HCT116 (cell line): ENCODE results near the gene FAM110C. TPM values are rescaled to one million over a fixed set of nuclear protein-coding genes. Genes with fewer than 3 reads are reported as not detected.
A peak's percentile ranks its signal among the peaks of the same experiment; 100 is the strongest.

Experiments
- ATAC-seq: fragments of 200-7000 bp; cut with Tn5 transposase; 2 replicates; pipeline ENCODE4 v1.9.1; 2020; ENCODE audit warnings: mild to moderate bottlenecking, moderate library complexity
- BruUV-seq: library from RNA; stranded (reverse); fragments of 400-500 nt; replicated peaks from 2 replicates; lab custom pipeline; 2021; lab: Mats Ljungman, UMichigan
- CTCF ChIA-PET: fragments of 300-600 bp; sonication (Branson Sonifier 250); formaldehyde crosslinking; loops from one replicate; lab custom pipeline; 2021; ENCODE audit warnings: antibody characterized with exemption; lab: Charles Lee
- POLR2A ChIA-PET: fragments of 300-600, 350-600 bp; sonication (Branson Sonifier 250); formaldehyde crosslinking; loops from one replicate; lab custom pipeline; 2021; ENCODE audit warnings: antibody characterized with exemption; lab: Charles Lee
- RAD21 ChIA-PET, 2 experiments: fragments of 300-600 bp; sonication (Branson Sonifier 250); formaldehyde crosslinking; loops; one replicate each; lab custom pipeline; 2023; ENCODE audit warnings: low total read pairs in 2 of 2; ENCODE audit not compliant: uncharacterized antibody in 2 of 2, unreplicated experiment in 2 of 2, low non-redundant PET in 1 of 2; lab: Charles Lee
- DNase-seq: peaks from one replicate; pipeline ENCODE4 v3.0.0-alpha.2; 2010; ENCODE audit warnings: low read depth, low spot score
- H2AFZ ChIP-seq: fragments of 200-600 bp; shearing (Covaris generic), sonication (generic); 2 replicates; pipeline ENCODE4 v1.6.1; 2017; ENCODE audit warnings: low read depth, mixed run types, mixed read lengths, antibody characterized with exemption, low read length; ENCODE audit not compliant: poor library complexity, severe bottlenecking
- H3K27ac ChIP-seq: 2 replicates; pipeline ENCODE4 v1.5.1; 2012; ENCODE audit warnings: low read depth, low read length
- H3K27me3 ChIP-seq: fragments of 200-600 bp; sonication (generic); 2 replicates; pipeline ENCODE4 v1.6.1; 2016; ENCODE audit warnings: mixed run types, low read length, mixed read lengths; ENCODE audit not compliant: insufficient read depth
- H3K36me3 ChIP-seq, 2 experiments: fragments of 200-500 bp in 1 of 2; fragments of 200-600 bp in 1 of 2; sonication (Bioruptor generic) in 1 of 2; sonication (generic) in 1 of 2; 2 replicates each; pipeline versions ENCODE4 v1.5.1 to v1.6.1; 2014 to 2016; ENCODE audit warnings: low read length in 2 of 2, inconsistent platforms in 1 of 2, mixed read lengths in 1 of 2, mixed run types in 1 of 2; ENCODE audit not compliant: insufficient read depth in 2 of 2, control insufficient read depth in 1 of 2
- H3K4me1 ChIP-seq, 2 experiments: fragments of 200-600 bp in 1 of 2; sonication (generic) in 1 of 2; 2 replicates each; pipeline versions ENCODE4 v1.5.1 to v1.6.1; 2012 to 2017; ENCODE audit warnings: low read length in 2 of 2, inconsistent platforms in 1 of 2, mild to moderate bottlenecking in 1 of 2, mixed read lengths in 1 of 2, mixed run types in 1 of 2, moderate library complexity in 1 of 2; ENCODE audit not compliant: insufficient read depth in 2 of 2, control insufficient read depth in 1 of 2
- H3K4me2 ChIP-seq: fragments of 200-600 bp; sonication (generic); 2 replicates; pipeline ENCODE4 v1.6.1; 2017; ENCODE audit warnings: mixed run types, low read length, mixed read lengths
- H3K4me3 ChIP-seq, 2 experiments: fragments of 200-600 bp in 1 of 2; sonication (generic) in 1 of 2; replicated peaks in 1 of 2; 2 replicates each; pipeline ENCODE4 v1.5.1; 2011 to 2016; ENCODE audit warnings: low read length in 2 of 2, control low read depth in 1 of 2, low read depth in 1 of 2, mild to moderate bottlenecking in 1 of 2, mixed read lengths in 1 of 2, mixed run types in 1 of 2
- H3K79me2 ChIP-seq: fragments of 200-600 bp; sonication (generic); 2 replicates; pipeline ENCODE4 v1.6.1; 2017; ENCODE audit warnings: mild to moderate bottlenecking, mixed run types, low read length, moderate library complexity, mixed read lengths; ENCODE audit not compliant: insufficient read depth
- H3K9ac ChIP-seq: fragments of 200-600 bp; sonication (generic); 2 replicates; pipeline ENCODE4 v1.6.1; 2016; ENCODE audit warnings: low read length, mixed read lengths
- H3K9me2 ChIP-seq: fragments of 200-600 bp; sonication (generic), shearing (Covaris generic); 2 replicates; pipeline ENCODE4 v1.6.1; 2017; ENCODE audit warnings: mixed run types, mild to moderate bottlenecking, moderate library complexity; ENCODE audit not compliant: insufficient read depth
- H3K9me3 ChIP-seq, 2 experiments: fragments of 200-500 bp in 1 of 2; fragments of 200-600 bp in 1 of 2; sonication (Bioruptor generic) in 1 of 2; sonication (generic) in 1 of 2; 2 replicates each; pipeline ENCODE4 v1.6.1; 2014 to 2017; ENCODE audit warnings: low read length in 2 of 2, mixed read lengths in 2 of 2, inconsistent platforms in 1 of 2, low read depth in 1 of 2, mild to moderate bottlenecking in 1 of 2, mixed run types in 1 of 2, moderate library complexity in 1 of 2; ENCODE audit not compliant: control insufficient read depth in 1 of 2, insufficient read depth in 1 of 2
- H4K20me1 ChIP-seq: fragments of 200-600 bp; sonication (generic), shearing (Covaris generic); 2 replicates; pipeline ENCODE4 v1.6.1; 2017; ENCODE audit warnings: mixed run types, mild to moderate bottlenecking, moderate library complexity; ENCODE audit not compliant: insufficient read depth
- CBX3 ChIP-seq: IDR thresholded peaks from 2 replicates; pipeline ENCODE4 v1.6.1; 2012; ENCODE audit warnings: low read depth
- CEBPB ChIP-seq: IDR thresholded peaks from 2 replicates; pipeline ENCODE4 v1.6.1; 2012; ENCODE audit warnings: low read depth
- EGR1 ChIP-seq: IDR thresholded peaks from 2 replicates; pipeline ENCODE4 v1.6.1; 2012; ENCODE audit warnings: low read depth
- ELF1 ChIP-seq: IDR thresholded peaks from 2 replicates; pipeline ENCODE4 v1.6.1; 2012; ENCODE audit warnings: low read depth, borderline replicate concordance
- EZH2 ChIP-seq: fragments of 200-600 bp; sonication (generic); IDR thresholded peaks from 2 replicates; pipeline ENCODE4 v1.6.1; 2017; ENCODE audit warnings: antibody characterized with exemption, mixed run types
- FOSL1 ChIP-seq: IDR thresholded peaks from 2 replicates; pipeline ENCODE4 v1.6.1; 2012; ENCODE audit warnings: low read depth
- JUND ChIP-seq: IDR thresholded peaks from 2 replicates; pipeline ENCODE4 v1.6.1; 2012
- MAX ChIP-seq: IDR thresholded peaks from 2 replicates; pipeline ENCODE4 v1.6.1; 2012
- POLR2AphosphoS5 ChIP-seq: IDR thresholded peaks from 2 replicates; pipeline ENCODE4 v1.6.1; 2011; ENCODE audit warnings: mild to moderate bottlenecking, low read depth, low read length, moderate library complexity
- REST ChIP-seq: IDR thresholded peaks from 2 replicates; pipeline ENCODE4 v1.6.1; 2012; ENCODE audit warnings: low read depth
- SIN3A ChIP-seq: IDR thresholded peaks from 2 replicates; pipeline ENCODE4 v1.6.1; 2012; ENCODE audit warnings: low read depth
- SP1 ChIP-seq: IDR thresholded peaks from 2 replicates; pipeline ENCODE4 v1.6.1; 2012; ENCODE audit warnings: low read depth
- YY1 ChIP-seq: IDR thresholded peaks from 2 replicates; pipeline ENCODE4 v1.6.1; 2011; ENCODE audit warnings: low read length, low read depth, moderate library complexity, mild to moderate bottlenecking; ENCODE audit not compliant: insufficient replicate concordance; ENCODE audit errors: extremely low read depth
- ZBTB33 ChIP-seq: IDR thresholded peaks from 2 replicates; pipeline ENCODE4 v1.6.1; 2011; ENCODE audit warnings: mild to moderate bottlenecking, low read length, moderate library complexity; ENCODE audit not compliant: insufficient replicate concordance; ENCODE audit errors: extremely low read depth
- ZFX ChIP-seq: fragments of 450-650 bp; IDR thresholded peaks from 2 replicates; pipeline ENCODE4 v1.6.1; 2017
- ZNF274 ChIP-seq: fragments of 200-500 bp; sonication (Bioruptor generic); IDR thresholded peaks from 2 replicates; pipeline ENCODE4 v1.6.1; 2014; ENCODE audit warnings: mild to moderate bottlenecking, low read depth, low read length, inconsistent platforms
- intact Hi-C: fragments of 100-400 bp; cut with micrococcal nuclease; formaldehyde crosslinking; loops from 2 replicates; pipeline ENCODE4 v1.10.0; 2022
- total RNA-seq: library from RNA; stranded (reverse); gene quantifications from one replicate; pipeline ENCODE4 v1.2.1, GENCODE V29; 2021; ENCODE audit not compliant: unreplicated experiment

The FAM110C gene
- total RNA-seq, 1 experiment from 2014 or later: 20.3 TPM

- TF ChIP-seq POLR2AphosphoS5 (no peak), ZNF274 (no peak), ELF1 (no peak), ZBTB33 (no peak)
- TF ChIP-seq, all 23 proteins: peak for 0
Measured at GRCh38 chr2:36318-36717, 10.0 kb downstream of the FAM110C start (continued).

- ChIA-PET POLR2A (interaction anchor here (1.4 kb wide), 1 partner anchor 9 kb away, joined by 5 read pairs; no protein-coding TSS in a partner anchor), RAD21 (no interaction called here), CTCF (interaction anchor here (1.1 kb wide), 1 partner anchor 17 kb away, joined by 3 read pairs; no protein-coding TSS in a partner anchor)
- no TSS peak for BruUV-seq
- H3K4me1 ChIP-seq: peaks cover 19 to 75% of the 10 kb centered on the region in 2 experiments
- DNase-seq (no peak), ATAC-seq (peak; percentile 22; the same call in 1 of the 2 replicates)
- no peak for TF ChIP-seq EZH2
- TF ChIP-seq YY1: no peak
- no peak for TF ChIP-seq ZFX
- no peak for TF ChIP-seq EGR1
- TF ChIP-seq ELF1: no peak
- no peak for TF ChIP-seq ZNF274
- no peak for TF ChIP-seq ZBTB33
- TF ChIP-seq FOSL1: no peak
- no peak for TF ChIP-seq CEBPB
- TF ChIP-seq SIN3A: no peak
- no peak for TF ChIP-seq REST
- 0 out of 2 replicates have a peak, but pooled peaks have one; percentile 18 for TF ChIP-seq MAX
- no peak for TF ChIP-seq JUND
- TF ChIP-seq SP1: 0 out of 2 replicates have a peak, but pooled peaks have one; percentile 15
- TF ChIP-seq POLR2AphosphoS5: peak; percentile 35; the same call in 1 of the 2 replicates
- TF ChIP-seq CBX3: 0 out of 2 replicates have a peak, but pooled peaks have one; percentile 45
- no peaks in the 10 kb centered on the region for H4K20me1 ChIP-seq
- no peaks in the 10 kb centered on the region for H3K9me3 ChIP-seq
- H3K27ac ChIP-seq: no peak overlapping the region
- intact Hi-C loops: no loop called here
- H3K36me3 ChIP-seq: peaks cover 3 to 13% of the 10 kb centered on the region in 2 experiments; a peak in 2 of 4 replicates
- no peak overlapping the region for H3K9ac ChIP-seq
- H3K4me3 ChIP-seq: no peak overlapping the region
- no peaks in the 10 kb centered on the region for H3K27me3 ChIP-seq
- no peak overlapping the region for H2AFZ ChIP-seq
- H3K9me2 ChIP-seq: no peaks in the 10 kb centered on the region
- H3K4me2 ChIP-seq: peak overlapping the region; percentile 31; the same call in 1 of the 2 replicates
- peaks cover 3% of the 10 kb centered on the region; the same call in 1 of the 2 replicates for H3K79me2 ChIP-seq
Measured at GRCh38 chr2:35852-36251, 10.5 kb downstream of the FAM110C start.
